Neural cell (in vitro differentiated cells): ENCODE measurements around the gene GMPS. TPM values are rescaled to one million over a fixed set of nuclear protein-coding genes. Genes with fewer than 3 reads are reported as not detected.

Experiments used
- H2AFZ ChIP-seq: fragments of 200-600, 300-800 bp; sonication (generic), shearing (Covaris generic); 2 replicates; pipeline ENCODE4 v1.6.0; 2014; ENCODE audit warnings: low read depth, mild to moderate bottlenecking, antibody characterized with exemption, low read length, moderate library complexity
- H3F3A ChIP-seq: fragments of 200-600 bp; shearing (Covaris generic); 2 replicates; pipeline ENCODE4 v1.6.1; 2016; ENCODE audit warnings: mild to moderate bottlenecking, moderate library complexity, mixed read lengths, antibody characterized with exemption, low read length; ENCODE audit not compliant: insufficient read depth, poor library complexity, severe bottlenecking
- H3K27ac ChIP-seq: fragments of 200-600, 300-800 bp; sonication (generic), shearing (Covaris generic); 2 replicates; pipeline ENCODE4 v1.5.1; 2014; ENCODE audit warnings: mild to moderate bottlenecking, low read length, moderate library complexity
- H3K27me3 ChIP-seq: fragments of 300-800, 200-600 bp; sonication (generic), shearing (Covaris generic); 2 replicates; pipeline ENCODE4 v1.6.0; 2014; ENCODE audit warnings: mild to moderate bottlenecking, low read depth, low read length, moderate library complexity; ENCODE audit not compliant: insufficient read depth
- H3K36me3 ChIP-seq: fragments of 300-800, 200-600 bp; sonication (generic), shearing (Covaris generic); 2 replicates; pipeline ENCODE4 v1.5.1; 2014; ENCODE audit warnings: mild to moderate bottlenecking, antibody characterized with exemption, low read length, moderate library complexity; ENCODE audit not compliant: insufficient read depth
- H3K4me2 ChIP-seq: fragments of 300-800, 200-600 bp; sonication (generic), shearing (Covaris generic); 2 replicates; pipeline ENCODE4 v1.6.0; 2014; ENCODE audit warnings: mild to moderate bottlenecking, low read length
- H3K4me3 ChIP-seq: fragments of 300-800, 200-600 bp; sonication (generic), shearing (Covaris generic); 2 replicates; pipeline ENCODE4 v1.5.1; 2014; ENCODE audit warnings: mild to moderate bottlenecking, low read length, moderate library complexity
- H3K79me2 ChIP-seq: fragments of 200-600 bp; shearing (Covaris generic); replicated peaks from 2 replicates; pipeline ENCODE4 v1.6.0; 2014; ENCODE audit warnings: mild to moderate bottlenecking, low read length, moderate library complexity; ENCODE audit not compliant: insufficient read depth
- H3K9ac ChIP-seq: fragments of 300-800, 200-600 bp; sonication (generic), shearing (Covaris generic); 2 replicates; pipeline ENCODE4 v1.6.1; 2016; ENCODE audit warnings: mild to moderate bottlenecking, low read length, mixed read lengths
- H3K9me2 ChIP-seq: fragments of 200-600 bp; shearing (Covaris generic); 2 replicates; pipeline ENCODE4 v1.6.1; 2016; ENCODE audit warnings: mild to moderate bottlenecking, low read length, mixed read lengths; ENCODE audit not compliant: insufficient read depth
- H3K9me3 ChIP-seq: fragments of 200-600, 300-800 bp; sonication (generic), shearing (Covaris generic); 2 replicates; pipeline ENCODE4 v1.6.1; 2016; ENCODE audit warnings: mild to moderate bottlenecking, mixed run types, low read length, moderate library complexity, mixed read lengths
- H4K20me1 ChIP-seq: fragments of 200-600 bp; shearing (Covaris generic); 2 replicates; pipeline ENCODE4 v1.6.1; 2016; ENCODE audit warnings: mild to moderate bottlenecking, mixed run types; ENCODE audit not compliant: insufficient read depth
- CTCF ChIP-seq: fragments of 450-650 bp; IDR thresholded peaks from 2 replicates; pipeline ENCODE4 v1.5.1; 2014; ENCODE audit warnings: antibody characterized with exemption, mild to moderate bottlenecking, moderate library complexity; ENCODE audit not compliant: poor library complexity, severe bottlenecking
- EP300 ChIP-seq: fragments of 450-650 bp; conservative IDR thresholded peaks from 2 replicates; pipeline ENCODE4 v1.6.1; 2014; ENCODE audit warnings: antibody characterized with exemption, mild to moderate bottlenecking, moderate library complexity; ENCODE audit not compliant: poor library complexity, severe bottlenecking
- EZH2 ChIP-seq: fragments of 200-600, 300-800 bp; shearing (Covaris generic), sonication (generic); IDR thresholded peaks from 2 replicates; pipeline ENCODE4 v1.6.1; 2014; ENCODE audit warnings: antibody characterized with exemption, low read length, borderline replicate concordance, mild to moderate bottlenecking; ENCODE audit not compliant: insufficient read depth, poor library complexity, severe bottlenecking
- MXI1 ChIP-seq: fragments of 450-650 bp; conservative IDR thresholded peaks from 2 replicates; pipeline ENCODE4 v1.6.1; 2014; ENCODE audit warnings: antibody characterized with exemption, mild to moderate bottlenecking; ENCODE audit not compliant: poor library complexity, severe bottlenecking
- POLR2AphosphoS5 ChIP-seq: IDR thresholded peaks from 2 replicates; pipeline ENCODE4 v1.6.1; 2012
- RAD21 ChIP-seq: fragments of 450-650 bp; conservative IDR thresholded peaks from 2 replicates; pipeline ENCODE4 v1.6.1; 2014; ENCODE audit warnings: antibody characterized with exemption, mild to moderate bottlenecking, moderate library complexity
- REST ChIP-seq: IDR thresholded peaks from 2 replicates; pipeline ENCODE4 v1.6.1; 2012; ENCODE audit warnings: borderline replicate concordance
- SMC3 ChIP-seq: fragments of 450-650 bp; conservative IDR thresholded peaks from 2 replicates; pipeline ENCODE4 v1.6.1; 2014; ENCODE audit warnings: antibody characterized with exemption, mild to moderate bottlenecking, moderate library complexity; ENCODE audit not compliant: poor library complexity
- TAF1 ChIP-seq: IDR thresholded peaks from 2 replicates; pipeline ENCODE4 v1.6.1; 2012; ENCODE audit warnings: low read depth
- polyA plus RNA-seq: library from polyadenylated mRNA; depleted of rRNA; stranded (reverse); fragments of >200 nt; gene quantifications from 2 replicates; pipeline ENCODE4 v1.2.3, GENCODE V29; 2014

Gene GMPS
- polyA plus RNA-seq, 1 donor from 2014 or later, result 23.7 TPM

GRCh38 chr3:155835341-155836071 is 34.9 kb upstream of the GMPS start:
- H3K79me2 ChIP-seq, result no peaks in the 10 kb centered on the region
- no peak overlapping the region for H2AFZ ChIP-seq
- TF ChIP-seq RAD21, result no peak
- TF ChIP-seq REST, result no peak
- no peak for TF ChIP-seq MXI1
- no peak for TF ChIP-seq POLR2AphosphoS5
- TF ChIP-seq SMC3, result no peak
- no peak for TF ChIP-seq CTCF
- no peak for TF ChIP-seq TAF1
- no peak for TF ChIP-seq EZH2
- TF ChIP-seq EP300, result no peak
- H3K9ac ChIP-seq, result no peak overlapping the region
- H3K9me3 ChIP-seq, result no peaks in the 10 kb centered on the region
- H3K27ac ChIP-seq, result no peak overlapping the region
- H3K36me3 ChIP-seq, result no peaks in the 10 kb centered on the region
- H3K4me3 ChIP-seq, result no peak overlapping the region
- no peaks in the 10 kb centered on the region for H3K27me3 ChIP-seq
- H3K9me2 ChIP-seq, result no peaks in the 10 kb centered on the region
- H3K4me2 ChIP-seq, result no peak overlapping the region
- no peaks in the 10 kb centered on the region for H3F3A ChIP-seq
- H4K20me1 ChIP-seq, result no peaks in the 10 kb centered on the region

GRCh38 chr3:155843569-155843968 is 26.9 kb upstream of the GMPS start:
- Histone ChIP-seq H3K9me3 (no peaks in the 10 kb centered on the region), H3K4me3 (no peak overlapping the region), H3K9me2 (no peaks in the 10 kb centered on the region), H3K9ac (no peak overlapping the region), H3K27ac (no peak overlapping the region), H4K20me1 (no peaks in the 10 kb centered on the region), H2AFZ (no peak overlapping the region), H3F3A (no peaks in the 10 kb centered on the region), H3K27me3 (no peaks in the 10 kb centered on the region), H3K4me2 (no peak overlapping the region), H3K36me3 (no peaks in the 10 kb centered on the region), H3K79me2 (peaks cover 4% of the 10 kb centered on the region)
- TF ChIP-seq POLR2AphosphoS5 (no peak), EZH2 (no peak), CTCF (no peak), RAD21 (no peak), EP300 (no peak), REST (no peak), TAF1 (no peak), SMC3 (no peak), MXI1 (no peak)
